AG04449 (cell line): ENCODE data around the gene PRR12.

Experiments used
- CTCF ChIA-PET: fragments of 350-600 bp; formaldehyde crosslinking; extraction: SDS; loops from one replicate; lab custom pipeline; 2021; ENCODE audit warnings: antibody characterized with exemption; lab: Yijun Ruan, JAX
- POLR2A ChIA-PET: fragments of 400-600, 350-600 bp; formaldehyde crosslinking; extraction: SDS; loops from one replicate; lab custom pipeline; 2020; ENCODE audit warnings: antibody characterized with exemption, inconsistent platforms; lab: Yijun Ruan, JAX
- DNase-seq: peaks from one replicate; pipeline ENCODE4 v3.0.0-alpha.2; 2010; ENCODE audit warnings: low read depth, low spot score
- H3K4me3 ChIP-seq: 2 replicates; pipeline ENCODE4 v1.5.1; 2011; ENCODE audit warnings: low read depth, mild to moderate bottlenecking, control low read depth, low read length
- TF ChIP-seq, protein P1 (sequence below): IDR thresholded peaks from one replicate; pipeline ENCODE4 v1.5.1; 2011; ENCODE audit warnings: mild to moderate bottlenecking, moderate library complexity, low read length, control low read depth, inconsistent platforms; ENCODE audit not compliant: insufficient read depth; ENCODE audit errors: missing control alignments

Gene PRR12, protein sequence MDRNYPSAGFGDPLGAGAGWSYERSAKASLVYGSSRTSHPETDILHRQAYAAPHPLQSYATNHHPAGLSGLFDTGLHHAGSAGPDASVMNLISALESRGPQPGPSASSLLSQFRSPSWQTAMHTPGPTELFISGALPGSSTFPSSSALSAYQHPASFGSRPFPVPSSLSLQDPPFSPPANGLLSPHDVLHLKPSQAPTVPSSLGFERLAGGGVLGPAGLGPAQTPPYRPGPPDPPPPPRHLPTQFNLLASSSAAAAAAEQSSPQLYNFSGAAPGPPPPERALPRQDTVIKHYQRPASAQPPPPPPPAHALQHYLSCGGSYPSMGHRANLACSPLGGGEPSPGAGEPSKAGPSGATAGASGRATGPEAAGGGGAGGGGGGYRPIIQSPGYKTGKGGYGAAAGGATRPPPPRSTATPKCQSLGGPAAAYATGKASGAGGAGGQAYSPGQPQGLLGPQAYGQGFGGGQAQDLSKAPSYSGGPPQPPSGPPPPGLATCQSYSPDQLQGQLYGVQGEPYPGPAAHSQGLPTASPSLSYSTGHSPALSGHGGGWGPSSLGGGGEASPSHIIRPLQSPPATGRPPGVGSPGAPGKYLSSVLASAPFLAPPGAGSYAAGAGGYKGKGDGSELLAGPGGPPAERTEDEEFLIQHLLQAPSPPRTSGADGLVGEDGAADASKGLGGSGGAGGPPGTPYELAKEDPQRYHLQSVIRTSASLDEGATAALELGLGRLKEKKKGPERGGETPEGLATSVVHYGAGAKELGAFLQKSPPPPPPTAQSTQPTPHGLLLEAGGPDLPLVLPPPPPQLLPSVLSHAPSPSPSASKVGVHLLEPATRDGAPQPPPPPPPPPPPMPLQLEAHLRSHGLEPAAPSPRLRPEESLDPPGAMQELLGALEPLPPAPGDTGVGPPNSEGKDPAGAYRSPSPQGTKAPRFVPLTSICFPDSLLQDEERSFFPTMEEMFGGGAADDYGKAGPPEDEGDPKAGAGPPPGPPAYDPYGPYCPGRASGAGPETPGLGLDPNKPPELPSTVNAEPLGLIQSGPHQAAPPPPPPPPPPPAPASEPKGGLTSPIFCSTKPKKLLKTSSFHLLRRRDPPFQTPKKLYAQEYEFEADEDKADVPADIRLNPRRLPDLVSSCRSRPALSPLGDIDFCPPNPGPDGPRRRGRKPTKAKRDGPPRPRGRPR (N-terminal part only)

DNA sequence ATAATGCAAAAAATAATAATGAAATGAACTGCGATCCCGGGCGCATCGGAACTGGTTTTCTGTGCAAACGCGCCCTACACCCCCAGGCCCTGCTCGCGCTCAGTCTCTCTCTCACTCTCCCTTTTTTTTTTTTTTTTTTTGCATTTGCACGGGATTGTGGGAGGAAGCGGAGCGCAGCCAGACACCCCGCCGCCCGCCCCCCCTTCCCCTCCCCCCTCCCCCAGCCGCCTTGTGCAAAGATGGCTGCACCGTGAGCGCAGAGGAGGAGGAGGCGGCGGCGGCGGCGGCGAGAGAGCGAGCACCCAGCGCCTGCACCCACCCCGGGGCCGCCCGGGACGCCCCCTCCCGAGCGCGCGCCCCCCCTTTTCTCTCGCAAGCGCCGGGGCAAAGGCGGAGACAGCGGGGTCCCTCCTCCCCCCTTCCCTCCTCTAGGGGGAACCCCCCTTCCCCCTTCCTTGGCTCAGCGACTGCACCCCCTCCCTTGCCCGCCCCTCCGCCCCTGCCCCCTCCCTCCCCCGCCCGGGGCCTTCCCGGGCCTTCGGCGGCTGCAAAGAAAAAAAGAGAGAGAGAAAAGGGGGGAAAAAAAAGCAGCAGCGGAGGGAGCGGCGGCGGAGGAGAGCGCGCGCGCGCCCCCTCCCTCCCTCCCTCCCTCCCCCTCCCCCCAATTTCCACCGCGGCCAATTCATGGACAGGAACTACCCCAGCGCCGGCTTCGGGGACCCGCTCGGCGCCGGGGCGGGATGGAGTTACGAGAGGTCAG, at the start of gene PRR12:
Gene PRR12 (plus strand): TSS at position 212 of the 760 bp plus-strand sequence. CDS start 473 bp downstream, at position 685.
- ChIA-PET CTCF (interaction anchor here (1.1 to 2.7 kb wide), 4 partner anchors 9 to 90 kb away, joined by 3 to 15 read pairs (median 4); partner anchors contain the start of gene SCAF1), POLR2A (interaction anchor here (0.6 to 1.7 kb wide), 7 partner anchors 9 to 74 kb away, joined by 4 to 16 read pairs (median 6); partner anchors contain the start of genes BCL2L12, IRF3, NOSIP and PRRG2)
- H3K4me3 ChIP-seq: peak within 1 kb of the TSS; percentile 85
- DNase-seq: no peak
- TF ChIP-seq, protein P1, sequence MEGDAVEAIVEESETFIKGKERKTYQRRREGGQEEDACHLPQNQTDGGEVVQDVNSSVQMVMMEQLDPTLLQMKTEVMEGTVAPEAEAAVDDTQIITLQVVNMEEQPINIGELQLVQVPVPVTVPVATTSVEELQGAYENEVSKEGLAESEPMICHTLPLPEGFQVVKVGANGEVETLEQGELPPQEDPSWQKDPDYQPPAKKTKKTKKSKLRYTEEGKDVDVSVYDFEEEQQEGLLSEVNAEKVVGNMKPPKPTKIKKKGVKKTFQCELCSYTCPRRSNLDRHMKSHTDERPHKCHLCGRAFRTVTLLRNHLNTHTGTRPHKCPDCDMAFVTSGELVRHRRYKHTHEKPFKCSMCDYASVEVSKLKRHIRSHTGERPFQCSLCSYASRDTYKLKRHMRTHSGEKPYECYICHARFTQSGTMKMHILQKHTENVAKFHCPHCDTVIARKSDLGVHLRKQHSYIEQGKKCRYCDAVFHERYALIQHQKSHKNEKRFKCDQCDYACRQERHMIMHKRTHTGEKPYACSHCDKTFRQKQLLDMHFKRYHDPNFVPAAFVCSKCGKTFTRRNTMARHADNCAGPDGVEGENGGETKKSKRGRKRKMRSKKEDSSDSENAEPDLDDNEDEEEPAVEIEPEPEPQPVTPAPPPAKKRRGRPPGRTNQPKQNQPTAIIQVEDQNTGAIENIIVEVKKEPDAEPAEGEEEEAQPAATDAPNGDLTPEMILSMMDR: no peak

DNA sequence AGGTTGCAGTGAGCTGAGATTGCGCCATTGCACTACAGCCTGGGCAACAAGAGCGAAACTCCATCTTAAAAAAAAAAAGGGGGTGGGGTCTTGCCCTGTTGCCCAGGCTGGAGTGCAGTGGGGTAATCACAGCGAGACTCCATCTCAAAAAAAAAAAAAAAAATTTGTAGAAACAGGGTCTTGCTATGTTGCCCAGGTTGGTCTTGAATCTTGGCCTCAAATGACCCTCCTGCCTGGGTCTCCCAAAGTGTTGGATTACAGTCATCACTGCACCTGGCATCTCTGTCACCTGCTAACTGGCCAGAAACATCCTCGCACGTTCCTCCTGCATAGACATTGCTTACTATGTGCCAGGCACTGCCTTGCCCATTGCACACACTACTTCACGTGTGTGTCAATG, 49.1 kb upstream of the PRR12 start:
- no peak overlapping the region for H3K4me3 ChIP-seq
- CTCF ChIA-PET: interaction anchor here (1.1 to 4.2 kb wide), 2 partner anchors 28 to 69 kb away, joined by 4 to 25 read pairs; partner anchors contain the start of gene FLT3LG
- POLR2A ChIA-PET: no interaction called here
- TF ChIP-seq, protein P1: no peak
- DNase-seq: no peak

DNA sequence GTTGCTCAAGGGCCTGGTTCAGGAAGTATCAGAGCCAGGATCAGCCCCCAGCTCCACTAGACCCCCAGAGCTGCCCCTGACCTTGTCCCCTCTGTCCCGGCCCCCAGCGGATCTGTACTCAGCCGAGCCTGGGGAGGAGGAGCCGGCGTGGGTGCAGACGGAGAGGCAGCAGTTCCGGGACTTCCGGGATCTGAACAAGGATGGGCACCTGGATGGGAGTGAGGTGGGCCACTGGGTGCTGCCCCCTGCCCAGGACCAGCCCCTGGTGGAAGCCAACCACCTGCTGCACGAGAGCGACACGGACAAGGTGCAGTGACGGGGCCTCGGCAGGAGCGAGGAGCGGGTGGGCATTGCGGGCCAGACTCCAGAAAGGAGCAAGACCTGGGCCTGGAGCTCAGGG, 48.5 kb upstream of the PRR12 start:
- CTCF ChIA-PET: interaction anchor here (1.3 to 4.2 kb wide), 2 partner anchors 10 to 28 kb away, joined by 3 to 25 read pairs; no protein-coding TSS in a partner anchor
- H3K4me3 ChIP-seq: no peak overlapping the region
- POLR2A ChIA-PET: interaction anchor here (0.9 kb wide), 1 partner anchor 15 kb away, joined by 3 read pairs; the partner anchor contains the start of gene RCN3
- TF ChIP-seq, protein P1: no peak
- DNase-seq: no peak

DNA sequence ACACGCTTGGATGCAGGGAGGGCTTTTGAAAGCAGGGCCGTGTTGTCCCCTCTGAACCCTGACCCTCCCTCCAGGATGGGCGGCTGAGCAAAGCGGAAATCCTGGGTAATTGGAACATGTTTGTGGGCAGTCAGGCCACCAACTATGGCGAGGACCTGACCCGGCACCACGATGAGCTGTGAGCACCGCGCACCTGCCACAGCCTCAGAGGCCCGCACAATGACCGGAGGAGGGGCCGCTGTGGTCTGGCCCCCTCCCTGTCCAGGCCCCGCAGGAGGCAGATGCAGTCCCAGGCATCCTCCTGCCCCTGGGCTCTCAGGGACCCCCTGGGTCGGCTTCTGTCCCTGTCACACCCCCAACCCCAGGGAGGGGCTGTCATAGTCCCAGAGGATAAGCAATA, 48.0 kb upstream of the PRR12 start:
- no peak overlapping the region for H3K4me3 ChIP-seq
- TF ChIP-seq, protein P1: no peak
- CTCF ChIA-PET: interaction anchor here (0.7 to 4.2 kb wide), 4 partner anchors 9 to 27 kb away, joined by 3 to 25 read pairs (median 3); no protein-coding TSS in a partner anchor
- no peak for DNase-seq
- POLR2A ChIA-PET: interaction anchor here (0.9 kb wide), 1 partner anchor 16 kb away, joined by 3 read pairs; the partner anchor contains the start of gene RCN3

DNA sequence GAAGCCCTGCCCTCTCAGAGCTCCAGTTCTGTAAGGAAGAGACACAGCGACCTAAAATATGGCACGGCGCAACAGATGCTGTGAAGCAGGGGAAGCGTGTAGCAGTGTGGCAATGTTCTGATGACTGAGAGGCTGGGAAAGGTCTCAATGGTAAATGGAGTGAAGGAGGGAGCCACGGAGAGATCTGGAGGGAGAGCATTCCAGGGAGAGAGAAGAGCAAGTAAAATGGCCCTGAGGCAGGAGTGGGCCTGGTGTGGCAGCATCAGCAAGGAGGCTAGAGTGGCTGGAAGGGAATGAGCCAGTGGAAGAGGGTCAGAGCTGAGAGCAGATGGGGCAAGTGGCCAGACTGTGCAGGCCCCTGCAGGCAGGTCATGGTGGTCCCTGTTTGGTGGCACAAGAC, 46.8 kb upstream of the PRR12 start:
- TF ChIP-seq, protein P1: no peak
- ChIA-PET POLR2A (no interaction called here), CTCF (interaction anchor here (4.2 to 8.5 kb wide), 3 partner anchors 17 to 27 kb away, joined by 25 to 65 read pairs (median 59); no protein-coding TSS in a partner anchor)
- no peak overlapping the region for H3K4me3 ChIP-seq
- no peak for DNase-seq
